ENCODE results near the gene POLDIP3.
A peak's percentile ranks its signal among the peaks of the same experiment; 100 is the strongest.
"Not testable (repeated sequence)": the region's sequence is repeated elsewhere in the genome, so short reads cannot be mapped to it uniquely, and the experiment has no call there.

Gene POLDIP3

GRCh38 chr22:42560381-42560780 lies 54.3 kb downstream of the POLDIP3 start:
- DNase-seq (ENCODE audit: low spot score) = no peak

GRCh38 chr22:42553475-42554361 lies 61.0 kb downstream of the POLDIP3 start, which contains the start of gene SERHL2:
Gene SERHL2, plus strand, starts transcription at chr22:42553956. Its CDS starts 65 bp downstream, at chr22:42554021.
- peak; percentile 80 for DNase-seq (ENCODE audit: low spot score)

GRCh38 chr22:42552294-42552647 lies 62.4 kb downstream of the POLDIP3 start:
- DNase-seq (ENCODE audit: low spot score) = not testable (repeated sequence)

- no peak for DNase-seq (ENCODE audit: low spot score)
Measured at GRCh38 chr22:42549331-42550060, 65.2 kb downstream of the POLDIP3 start.

- DNase-seq (ENCODE audit: low spot score) = no peak
Measured at GRCh38 chr22:42548597-42549330, 65.9 kb downstream of the POLDIP3 start.

- DNase-seq (ENCODE audit: low spot score) = not testable (repeated sequence)
Measured at GRCh38 chr22:42548126-42548525, 66.6 kb downstream of the POLDIP3 start.

- DNase-seq (ENCODE audit: low spot score) = no peak
Measured at GRCh38 chr22:42547562-42547961, 67.1 kb downstream of the POLDIP3 start.

- DNase-seq (ENCODE audit: low spot score) = no peak
Measured at GRCh38 chr22:42544686-42545085, 70.0 kb downstream of the POLDIP3 start.

GRCh38 chr22:42539236-42539771 lies 75.4 kb downstream of the POLDIP3 start:
- not testable (repeated sequence) for DNase-seq (ENCODE audit: low spot score)

- not testable (repeated sequence) for DNase-seq (ENCODE audit: low spot score)
Measured at GRCh38 chr22:42537199-42537831, 77.4 kb downstream of the POLDIP3 start.

GRCh38 chr22:42536634-42537033 lies 78.0 kb downstream of the POLDIP3 start:
- DNase-seq (ENCODE audit: low spot score) = not testable (repeated sequence)

GRCh38 chr22:42536166-42536565 lies 78.5 kb downstream of the POLDIP3 start:
- no peak for DNase-seq (ENCODE audit: low spot score)

- DNase-seq (ENCODE audit: low spot score) = not testable (repeated sequence)
Measured at GRCh38 chr22:42535082-42535731, 79.5 kb downstream of the POLDIP3 start.
